BE2C (cell line): ENCODE results near the gene KRTAP10-1. TPM values are rescaled to one million over a fixed set of nuclear protein-coding genes. Genes with fewer than 3 reads are reported as not detected.

Experiments used
- DNase-seq: peaks from one replicate; pipeline ENCODE4 v3.0.0-alpha.2; 2020
- H3K27me3 ChIP-seq: fragments of 250-450 bp; sonication (Bioruptor Pico); 2 replicates; pipeline ENCODE4 v1.5.1; 2020; ENCODE audit warnings: mild to moderate bottlenecking
- H3K36me3 ChIP-seq: fragments of 250-450 bp; sonication (Bioruptor Pico); 2 replicates; pipeline ENCODE4 v1.5.1; 2020; ENCODE audit warnings: mild to moderate bottlenecking
- H3K4me1 ChIP-seq: fragments of 250-450 bp; sonication (Bioruptor Pico); 2 replicates; pipeline ENCODE4 v1.5.1; 2020
- H3K4me3 ChIP-seq: 2 replicates; pipeline ENCODE4 v1.5.1; 2011; ENCODE audit warnings: low read depth, low read length
- H3K9me3 ChIP-seq: fragments of 250-450 bp; sonication (Bioruptor Pico); 2 replicates; pipeline ENCODE4 v1.5.1; 2020
- CTCF ChIP-seq: IDR thresholded peaks from 2 replicates; pipeline ENCODE4 v1.5.1; 2012; ENCODE audit warnings: mild to moderate bottlenecking, low read depth, low read length
- polyA plus RNA-seq: library from polyadenylated mRNA; unstranded; fragments of >200 nt; gene quantifications from one replicate; pipeline ENCODE4 v1.2.1, GENCODE V29; 2012; ENCODE audit warnings: low read depth, missing spikeins; ENCODE audit not compliant: insufficient read length, insufficient read depth

KRTAP10-1 gene, protein sequence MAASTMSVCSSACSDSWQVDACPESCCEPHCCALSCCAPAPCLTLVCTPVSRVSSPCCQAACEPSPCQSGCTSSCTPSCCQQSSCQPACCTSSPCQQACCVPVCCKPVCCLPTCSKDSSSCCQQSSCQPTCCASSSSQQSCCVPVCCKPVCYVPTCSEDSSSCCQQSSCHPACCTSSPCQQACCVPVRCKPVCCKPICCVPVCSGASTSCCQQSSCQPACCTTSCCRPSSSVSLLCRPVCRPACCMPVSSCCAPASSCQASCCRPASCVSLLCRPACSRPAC
- polyA plus RNA-seq, result not detected

- TF ChIP-seq CTCF, result no peak
- H3K4me1 ChIP-seq, result no peaks in the 10 kb centered on the region
- H3K27me3 ChIP-seq, result peaks cover 14% of the 10 kb centered on the region
- no peaks in the 10 kb centered on the region for H3K36me3 ChIP-seq
- no peak for DNase-seq
- H3K4me3 ChIP-seq, result no peak within 1 kb of the TSS
- no peaks in the 10 kb centered on the region for H3K9me3 ChIP-seq
Observed at GRCh38 chr21:44539991-44540666, at the start of gene KRTAP10-1. TSS of gene KRTAP10-1 (minus strand) at chr21:44540195. CDS start at chr21:44540150, 45 bp downstream.

- no peak for DNase-seq
- H3K27me3 ChIP-seq, result peaks cover 22% of the 10 kb centered on the region
- H3K9me3 ChIP-seq, result no peaks in the 10 kb centered on the region
- H3K36me3 ChIP-seq, result no peaks in the 10 kb centered on the region
- TF ChIP-seq CTCF, result no peak
- no peak overlapping the region for H3K4me3 ChIP-seq
- H3K4me1 ChIP-seq, result no peaks in the 10 kb centered on the region
Observed at GRCh38 chr21:44589094-44589493, 49.1 kb upstream of the KRTAP10-1 start.

GRCh38 chr21:44585892-44586291 is 45.9 kb upstream of the KRTAP10-1 start:
- TF ChIP-seq CTCF, result no peak
- Histone ChIP-seq H3K27me3 (peaks cover 4% of the 10 kb centered on the region; the same call in 1 of the 2 replicates), H3K4me3 (no peak overlapping the region), H3K36me3 (no peaks in the 10 kb centered on the region), H3K4me1 (no peaks in the 10 kb centered on the region), H3K9me3 (no peaks in the 10 kb centered on the region)
- no peak for DNase-seq

DNA sequence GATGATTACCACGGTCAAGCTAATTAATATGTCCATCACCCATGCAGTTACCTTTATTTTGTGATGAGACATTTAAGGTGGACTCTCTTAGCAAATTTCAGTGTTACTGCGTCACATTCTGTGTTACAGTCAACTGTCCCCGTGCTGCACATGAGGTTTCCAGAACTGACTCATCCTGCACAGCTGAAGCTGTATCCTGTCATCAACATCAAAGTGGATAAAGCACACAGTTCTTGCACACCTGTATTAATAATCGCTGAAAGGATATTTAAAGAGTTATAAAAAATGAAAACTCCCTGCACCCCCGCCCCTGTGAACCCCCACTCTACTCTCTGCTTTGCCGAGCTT is 43.8 kb upstream of the KRTAP10-1 start:
- TF ChIP-seq CTCF, result no peak

DNA sequence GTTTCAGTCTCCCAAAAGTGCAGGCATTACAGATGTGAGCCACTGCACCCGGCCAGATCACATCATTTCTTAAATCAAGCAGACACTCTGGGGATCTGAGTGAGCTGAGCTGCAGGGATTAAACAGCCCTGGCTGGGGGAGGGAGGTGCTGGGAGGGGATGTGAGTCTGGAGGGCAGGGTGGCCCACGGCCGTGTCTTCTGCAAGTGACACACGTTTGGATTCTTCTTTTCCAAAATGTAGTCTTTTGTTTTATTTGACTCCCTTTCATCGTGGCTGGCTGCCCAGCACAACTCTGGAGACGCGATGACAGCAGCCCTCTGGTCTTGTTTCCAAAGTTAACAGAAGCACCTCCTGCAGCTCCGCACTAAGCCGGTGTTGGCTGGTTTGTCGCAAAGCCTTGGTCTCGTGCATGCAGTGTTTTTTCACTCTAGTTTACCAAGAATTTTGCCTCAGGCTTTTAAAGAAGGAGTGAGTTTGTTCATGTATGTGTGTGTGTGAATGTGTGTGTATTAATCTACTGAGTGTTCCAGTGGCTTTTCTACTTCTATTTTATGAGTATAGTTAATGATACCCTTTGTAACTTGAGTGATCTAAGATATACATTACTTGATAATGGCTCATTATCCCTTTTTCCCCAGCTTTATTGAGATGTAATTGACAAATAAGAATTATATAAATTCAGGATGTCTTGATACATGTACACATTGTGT is 43.2 kb upstream of the KRTAP10-1 start:
- H3K9me3 ChIP-seq, result no peaks in the 10 kb centered on the region
- H3K27me3 ChIP-seq, result peaks cover 4% of the 10 kb centered on the region; the same call in 1 of the 2 replicates
- no peak overlapping the region for H3K4me3 ChIP-seq
- TF ChIP-seq CTCF, result no peak
- H3K4me1 ChIP-seq, result no peaks in the 10 kb centered on the region
- no peak for DNase-seq
- no peaks in the 10 kb centered on the region for H3K36me3 ChIP-seq

More for the DNA sequence above, 43.8 kb upstream of the KRTAP10-1 start:
- Histone ChIP-seq H3K36me3 (no peaks in the 10 kb centered on the region), H3K4me3 (no peak overlapping the region), H3K27me3 (peaks cover 4% of the 10 kb centered on the region; the same call in 1 of the 2 replicates), H3K9me3 (no peaks in the 10 kb centered on the region), H3K4me1 (no peaks in the 10 kb centered on the region)
- no peak for DNase-seq
